Measurements from ENCODE around the gene WAPL.
"Not testable (repeated sequence)": the region's sequence is repeated elsewhere in the genome, so short reads cannot be mapped to it uniquely, and the experiment has no call there.

Gene WAPL, protein sequence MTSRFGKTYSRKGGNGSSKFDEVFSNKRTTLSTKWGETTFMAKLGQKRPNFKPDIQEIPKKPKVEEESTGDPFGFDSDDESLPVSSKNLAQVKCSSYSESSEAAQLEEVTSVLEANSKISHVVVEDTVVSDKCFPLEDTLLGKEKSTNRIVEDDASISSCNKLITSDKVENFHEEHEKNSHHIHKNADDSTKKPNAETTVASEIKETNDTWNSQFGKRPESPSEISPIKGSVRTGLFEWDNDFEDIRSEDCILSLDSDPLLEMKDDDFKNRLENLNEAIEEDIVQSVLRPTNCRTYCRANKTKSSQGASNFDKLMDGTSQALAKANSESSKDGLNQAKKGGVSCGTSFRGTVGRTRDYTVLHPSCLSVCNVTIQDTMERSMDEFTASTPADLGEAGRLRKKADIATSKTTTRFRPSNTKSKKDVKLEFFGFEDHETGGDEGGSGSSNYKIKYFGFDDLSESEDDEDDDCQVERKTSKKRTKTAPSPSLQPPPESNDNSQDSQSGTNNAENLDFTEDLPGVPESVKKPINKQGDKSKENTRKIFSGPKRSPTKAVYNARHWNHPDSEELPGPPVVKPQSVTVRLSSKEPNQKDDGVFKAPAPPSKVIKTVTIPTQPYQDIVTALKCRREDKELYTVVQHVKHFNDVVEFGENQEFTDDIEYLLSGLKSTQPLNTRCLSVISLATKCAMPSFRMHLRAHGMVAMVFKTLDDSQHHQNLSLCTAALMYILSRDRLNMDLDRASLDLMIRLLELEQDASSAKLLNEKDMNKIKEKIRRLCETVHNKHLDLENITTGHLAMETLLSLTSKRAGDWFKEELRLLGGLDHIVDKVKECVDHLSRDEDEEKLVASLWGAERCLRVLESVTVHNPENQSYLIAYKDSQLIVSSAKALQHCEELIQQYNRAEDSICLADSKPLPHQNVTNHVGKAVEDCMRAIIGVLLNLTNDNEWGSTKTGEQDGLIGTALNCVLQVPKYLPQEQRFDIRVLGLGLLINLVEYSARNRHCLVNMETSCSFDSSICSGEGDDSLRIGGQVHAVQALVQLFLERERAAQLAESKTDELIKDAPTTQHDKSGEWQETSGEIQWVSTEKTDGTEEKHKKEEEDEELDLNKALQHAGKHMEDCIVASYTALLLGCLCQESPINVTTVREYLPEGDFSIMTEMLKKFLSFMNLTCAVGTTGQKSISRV (N-terminal part only)

DNA sequence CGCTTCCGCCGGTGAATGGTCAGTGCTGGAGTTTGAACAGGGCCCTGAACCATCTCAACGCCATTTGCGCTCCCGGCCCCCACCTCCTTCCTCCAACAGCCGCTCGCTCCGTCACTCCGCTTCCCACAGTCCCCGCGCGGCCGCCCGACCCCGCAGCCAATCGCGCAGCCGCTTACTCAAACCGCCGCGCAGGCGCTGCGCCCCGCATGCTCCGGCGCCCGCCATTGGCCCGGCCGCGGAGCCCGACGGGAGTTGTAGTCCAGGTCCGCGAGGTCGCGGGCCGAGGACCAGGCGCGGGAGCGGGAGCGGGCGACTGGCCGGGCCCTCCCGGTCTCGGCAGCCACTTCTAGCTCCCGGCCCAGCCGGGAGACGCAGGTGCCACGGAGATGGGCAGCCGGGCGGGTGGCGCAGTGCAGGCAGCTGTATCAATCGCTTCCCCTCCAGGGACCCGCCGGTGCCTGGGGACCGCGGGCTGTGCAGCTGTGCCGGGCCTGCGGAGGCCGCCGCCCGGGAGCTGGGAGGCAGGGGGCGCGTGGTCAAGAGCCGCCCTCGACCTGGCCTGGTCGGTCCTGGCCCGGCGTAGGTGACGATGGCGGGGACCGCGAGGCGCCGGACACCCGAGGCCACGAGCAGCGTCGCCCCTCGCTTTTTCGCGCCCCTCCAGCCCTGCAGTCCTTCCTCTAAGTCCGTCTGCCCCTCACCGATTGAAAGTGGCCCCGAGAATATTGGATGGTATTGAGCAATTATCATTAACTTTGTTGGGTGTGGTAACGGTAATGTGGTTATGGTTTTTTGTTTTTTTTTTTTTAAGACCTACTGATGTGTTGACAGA, at the start of gene WAPL:
Gene WAPL (minus strand): TSS at position 115 of the 832 bp plus-strand sequence. CDS start 3,723 bp downstream, outside the sequence.
- DNase-seq (ENCODE audit: low read depth) = peak; percentile 93

DNA sequence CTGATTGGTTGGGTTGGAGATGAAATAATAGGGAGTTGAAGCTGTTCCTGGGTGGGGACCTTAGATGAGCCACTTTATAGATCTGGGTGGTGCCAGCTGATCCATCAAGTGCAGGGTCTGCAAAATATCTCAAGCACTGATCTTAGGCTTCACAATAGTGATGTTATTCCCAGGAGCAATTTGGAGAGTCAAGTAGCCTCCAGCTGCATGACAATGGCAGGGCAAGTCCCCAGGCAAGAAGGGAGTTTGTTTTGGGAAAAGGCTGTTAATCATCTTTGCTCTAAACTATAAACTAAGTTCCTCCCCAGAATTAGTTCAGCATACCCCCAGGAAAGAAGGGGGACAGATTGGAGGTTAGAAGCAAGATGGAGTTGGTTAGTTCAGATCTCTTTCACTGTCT, 47.7 kb upstream of the WAPL start:
- no peak for DNase-seq (ENCODE audit: low read depth)

DNA sequence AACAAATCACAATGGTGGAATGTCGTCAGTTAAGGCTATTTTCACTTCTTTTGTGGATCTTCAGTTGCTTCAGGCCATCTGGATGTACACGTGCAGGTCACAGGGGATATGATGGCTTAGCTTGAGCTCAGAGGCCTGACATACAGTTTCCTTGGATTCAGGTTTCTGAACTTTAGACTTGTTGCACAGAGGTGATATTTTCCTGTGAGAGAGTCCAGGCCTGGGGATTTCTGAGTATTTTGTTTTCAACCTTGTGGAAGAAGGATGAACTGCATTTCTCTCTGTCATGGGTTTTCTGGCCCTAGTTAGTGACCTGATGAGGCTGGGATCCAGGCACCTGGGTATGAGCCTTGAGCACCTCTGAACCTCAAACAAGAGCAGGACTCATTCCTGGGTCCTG, 44.9 kb upstream of the WAPL start:
- DNase-seq (ENCODE audit: low read depth) = not testable (repeated sequence)

DNA sequence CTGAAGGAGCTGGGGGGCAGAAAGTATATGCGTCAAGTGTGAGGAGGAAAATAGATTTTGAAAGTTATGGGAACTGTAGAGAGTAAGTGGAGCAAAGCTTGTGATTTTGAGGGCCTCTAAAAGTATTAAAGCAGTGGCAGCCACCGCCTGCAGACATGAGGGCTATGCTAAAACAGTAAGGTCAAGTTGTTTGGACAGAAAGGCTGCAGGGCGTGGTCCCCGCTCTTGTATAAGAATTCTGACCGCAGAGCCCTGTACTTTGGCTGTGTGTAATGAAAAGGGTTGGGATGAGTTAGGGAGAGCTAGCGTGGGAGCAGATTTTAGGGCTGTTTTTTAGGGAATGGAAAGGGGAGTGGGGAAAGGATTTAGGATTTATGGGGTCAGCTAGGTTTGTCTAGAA, 41.7 kb upstream of the WAPL start:
- not testable (repeated sequence) for DNase-seq (ENCODE audit: low read depth)

DNA sequence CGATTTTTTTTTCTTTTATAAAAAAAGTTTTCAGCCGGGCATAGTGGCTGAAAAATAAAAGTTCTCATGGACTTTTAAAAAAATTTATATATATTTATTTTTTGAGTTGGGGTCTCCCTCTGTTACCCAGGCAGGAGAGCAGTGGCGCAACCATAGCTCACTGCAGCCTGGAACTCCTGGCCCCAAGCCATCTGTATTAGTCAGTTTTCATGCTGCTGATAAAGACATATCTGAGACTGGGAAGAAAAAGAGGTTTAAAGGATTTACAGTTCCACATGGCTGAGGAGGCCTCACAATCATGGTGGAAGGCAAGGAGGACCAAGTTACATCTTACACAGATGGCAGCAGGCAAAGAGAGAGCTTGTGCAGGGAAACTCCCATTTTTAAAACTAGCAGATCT, 37.1 kb upstream of the WAPL start:
- peak; percentile 54 for DNase-seq (ENCODE audit: low read depth)

DNA sequence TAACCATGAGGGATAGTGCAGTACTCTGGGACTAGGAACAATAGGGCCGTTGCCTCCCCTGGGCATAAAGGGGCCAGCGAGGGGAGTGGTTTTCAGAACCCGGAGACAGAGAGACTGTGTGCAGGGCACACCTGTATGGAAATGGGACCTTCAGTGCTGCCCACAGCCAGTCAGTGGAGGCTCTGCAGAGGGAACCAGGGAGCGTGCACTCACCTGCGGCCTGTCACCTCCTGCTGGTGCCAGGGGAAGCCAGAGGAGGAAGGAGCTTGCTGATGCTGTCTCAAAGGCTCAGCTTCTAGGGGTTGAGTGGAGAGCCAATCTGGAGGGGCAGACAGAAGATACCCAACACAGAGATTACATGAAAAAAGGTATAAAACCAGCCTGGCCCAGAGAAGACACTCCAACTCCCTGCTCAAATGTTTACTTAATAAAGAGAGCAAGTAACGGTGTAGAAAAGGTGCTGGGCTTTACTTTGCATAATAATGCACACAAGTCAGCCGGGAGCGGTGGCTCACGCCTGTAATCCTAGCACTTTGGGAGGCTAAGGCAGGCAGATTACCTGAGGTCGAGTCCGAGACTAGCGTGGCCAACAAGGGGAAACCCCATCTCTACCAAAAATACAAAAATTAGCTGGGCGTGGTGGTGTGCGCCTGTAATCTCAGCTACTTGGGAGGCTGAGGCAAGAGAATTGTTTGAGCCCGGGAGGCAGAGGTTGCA, 35.5 kb upstream of the WAPL start:
- no peak for DNase-seq (ENCODE audit: low read depth)

DNA sequence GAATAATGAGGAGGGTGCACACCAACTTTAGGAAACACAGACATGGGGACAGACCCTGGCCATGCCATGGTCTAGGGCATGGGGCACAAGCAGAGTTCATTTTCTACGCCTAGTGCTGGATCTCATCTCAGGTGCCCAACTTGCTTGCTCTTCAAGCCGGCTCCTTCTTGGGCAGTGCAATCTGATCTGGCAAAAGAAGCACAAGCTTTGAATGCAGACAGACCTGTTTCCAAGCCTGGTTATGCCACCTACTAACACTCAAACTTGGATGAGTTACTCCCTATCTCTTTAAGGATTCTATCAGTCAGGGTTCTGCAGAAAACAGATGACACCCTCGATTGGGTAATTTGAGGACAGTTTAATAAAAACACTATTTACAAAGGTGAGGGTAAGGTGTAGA, 34.9 kb upstream of the WAPL start:
- DNase-seq (ENCODE audit: low read depth) = no peak

DNA sequence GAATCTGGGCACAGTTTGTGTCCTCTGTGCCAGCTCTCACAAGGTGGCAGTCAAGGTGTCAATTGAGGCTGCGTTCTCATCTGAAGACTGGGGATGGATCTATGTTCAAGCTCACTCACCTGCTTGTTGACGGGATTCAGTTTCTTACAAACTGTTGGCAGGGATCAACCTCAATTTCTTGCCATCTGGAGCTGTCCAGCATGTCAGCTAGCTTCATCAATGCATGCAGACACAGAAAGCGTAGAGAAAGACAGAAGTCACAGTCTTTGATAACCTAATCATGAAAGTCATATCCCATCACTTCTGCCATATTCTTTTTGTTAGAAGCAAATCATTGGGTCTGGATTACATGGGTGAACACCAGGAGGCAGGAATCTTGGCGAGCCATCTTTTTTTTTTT, 32.0 kb upstream of the WAPL start:
- DNase-seq (ENCODE audit: low read depth) = peak; percentile 16

DNA sequence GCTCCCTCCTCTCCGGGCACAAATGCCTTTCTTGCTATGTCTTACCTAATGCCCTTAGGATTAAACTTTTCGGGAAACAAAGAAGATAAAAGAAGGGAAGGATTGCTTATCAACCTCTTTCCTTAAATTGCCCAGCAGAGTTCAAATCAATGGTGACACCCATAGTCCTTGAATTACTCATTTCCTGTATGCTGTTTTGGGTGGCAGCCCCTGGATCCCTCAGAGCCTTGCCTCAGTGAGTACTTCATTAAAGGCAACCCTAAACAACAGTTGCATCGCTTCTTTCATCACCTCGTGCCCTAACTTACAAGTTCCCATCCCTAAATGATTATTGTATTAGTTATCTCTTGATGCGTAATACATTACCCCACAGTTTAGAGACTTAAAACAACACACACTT, 31.6 kb upstream of the WAPL start:
- DNase-seq (ENCODE audit: low read depth) = peak; percentile 23

DNA sequence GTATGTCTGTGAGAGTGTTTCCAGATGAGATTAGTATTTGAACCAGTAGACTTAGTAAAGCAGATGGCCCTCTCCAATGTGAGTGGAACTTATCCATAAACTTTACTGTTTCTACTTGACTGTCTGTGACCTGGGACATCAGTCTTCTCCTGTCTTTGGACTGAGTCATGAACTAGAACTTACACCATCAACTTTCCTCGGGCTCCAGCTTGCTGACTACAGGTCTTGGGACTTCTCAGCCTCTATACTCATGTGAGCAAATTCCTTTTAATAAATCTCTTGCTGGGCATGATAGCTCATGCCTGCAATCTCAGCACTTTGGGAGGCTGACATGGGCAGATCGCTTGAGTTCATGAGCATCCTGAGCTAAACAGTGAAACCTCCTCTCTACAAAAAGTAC, 25.7 kb upstream of the WAPL start:
- DNase-seq (ENCODE audit: low read depth) = peak; percentile 11

DNA sequence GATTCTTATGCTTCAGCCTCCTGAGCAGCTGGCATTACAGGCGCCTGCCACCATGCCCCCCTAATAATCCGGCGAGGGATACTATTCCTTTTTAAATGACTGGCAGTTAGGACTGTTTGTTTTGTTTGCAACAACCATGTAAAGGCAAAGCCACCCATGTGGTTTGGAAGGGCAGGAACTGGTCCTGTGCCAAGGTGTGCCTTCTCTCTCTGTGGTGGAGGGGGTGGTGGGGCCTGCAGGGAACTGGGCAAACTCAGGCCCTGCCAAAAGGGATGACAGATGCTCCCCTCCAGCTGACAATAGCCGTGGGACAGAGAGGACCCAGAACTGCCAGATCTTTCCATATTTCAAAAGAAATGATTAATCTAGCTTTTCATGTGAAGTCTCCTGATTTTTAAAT, 23.5 kb upstream of the WAPL start:
- no peak for DNase-seq (ENCODE audit: low read depth)

DNA sequence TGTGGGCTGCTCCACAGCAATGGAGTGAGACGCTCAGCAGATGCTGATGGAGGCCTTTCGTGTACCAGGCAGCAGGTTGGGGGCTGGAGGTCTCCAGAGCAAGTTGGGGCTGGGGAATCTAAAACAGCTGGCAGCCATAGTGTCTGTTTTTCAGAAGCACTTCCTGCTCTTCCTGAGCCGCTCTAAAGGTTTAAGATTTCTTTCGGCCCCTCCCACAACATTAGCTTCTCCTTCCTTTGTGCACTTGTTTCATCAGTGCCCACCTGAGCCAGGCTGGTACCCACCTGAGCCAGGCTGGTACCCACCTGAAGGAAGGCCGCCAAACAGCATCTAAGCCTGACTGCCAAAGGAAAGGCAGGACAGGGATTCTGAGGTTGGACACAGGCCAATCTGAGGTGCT, 18.4 kb upstream of the WAPL start:
- no peak for DNase-seq (ENCODE audit: low read depth)

DNA sequence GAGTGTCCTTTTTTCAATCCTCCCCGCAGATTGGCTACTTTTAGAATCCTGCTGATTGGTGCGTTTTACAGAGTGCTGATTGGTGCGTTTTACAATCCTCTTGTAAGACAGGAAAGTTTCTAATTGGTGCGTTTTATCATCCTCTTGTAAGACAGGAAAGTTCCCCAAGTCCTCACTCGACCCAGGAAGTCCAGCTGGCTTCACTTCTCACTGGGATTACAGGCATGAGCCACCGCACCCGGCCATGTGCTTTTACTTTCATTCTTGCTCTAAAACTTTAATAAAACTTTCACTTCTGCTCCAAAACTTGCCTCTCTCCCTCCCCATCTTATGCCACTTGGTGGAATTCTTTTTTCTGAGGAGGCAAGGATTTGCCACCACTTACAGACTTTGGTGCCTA, 17.0 kb upstream of the WAPL start:
- DNase-seq (ENCODE audit: low read depth) = peak; percentile 33

DNA sequence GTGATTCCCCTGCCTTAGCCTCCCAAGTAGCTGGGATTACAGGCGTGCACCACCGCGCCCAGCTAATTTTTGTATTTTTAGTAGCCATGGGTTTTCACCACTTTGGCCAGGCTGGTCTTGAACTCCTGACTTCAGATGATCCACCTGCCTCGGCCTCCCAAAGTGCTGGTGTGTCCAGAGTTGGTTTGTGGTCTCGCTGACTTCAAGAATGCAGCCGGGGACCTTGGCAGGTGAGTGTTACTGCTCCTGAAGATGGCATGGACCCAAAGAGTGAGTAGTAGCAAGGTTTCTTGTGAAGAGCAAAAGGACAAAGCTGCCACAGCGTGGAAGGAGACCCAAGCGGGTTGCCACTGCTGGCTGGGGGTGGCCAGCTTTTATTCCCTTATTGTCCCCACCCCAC, 16.4 kb upstream of the WAPL start:
- DNase-seq (ENCODE audit: low read depth) = not testable (repeated sequence)

DNA sequence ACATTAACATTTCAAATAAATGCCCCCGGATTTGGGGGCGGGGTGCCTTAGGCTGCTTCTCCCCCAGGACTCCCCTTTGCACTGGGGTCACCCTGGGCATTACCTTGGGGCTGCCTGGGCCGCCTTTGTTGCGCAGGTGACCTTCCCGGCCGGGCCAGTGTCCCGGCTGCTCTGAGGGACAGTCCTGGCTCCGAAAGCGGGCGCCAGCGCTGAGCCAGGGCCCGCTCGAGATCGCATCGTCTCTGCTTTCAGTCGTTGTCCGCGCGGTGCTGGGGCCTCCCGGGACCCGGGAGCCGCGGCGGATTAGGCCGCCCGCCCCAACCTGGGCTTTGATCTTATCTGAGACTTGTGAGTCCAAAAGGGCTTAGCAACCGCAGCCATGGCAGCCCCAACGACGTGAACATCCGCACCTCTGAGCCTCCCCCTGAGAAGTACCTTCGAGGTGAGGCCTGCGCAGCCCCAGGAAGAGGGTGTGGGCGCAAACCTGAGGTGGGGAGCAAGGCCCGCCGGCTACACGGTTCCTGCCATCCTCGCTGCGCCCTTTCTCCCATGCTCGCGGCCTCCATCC, 14.8 kb upstream of the WAPL start:
- no peak for DNase-seq (ENCODE audit: low read depth)

DNA sequence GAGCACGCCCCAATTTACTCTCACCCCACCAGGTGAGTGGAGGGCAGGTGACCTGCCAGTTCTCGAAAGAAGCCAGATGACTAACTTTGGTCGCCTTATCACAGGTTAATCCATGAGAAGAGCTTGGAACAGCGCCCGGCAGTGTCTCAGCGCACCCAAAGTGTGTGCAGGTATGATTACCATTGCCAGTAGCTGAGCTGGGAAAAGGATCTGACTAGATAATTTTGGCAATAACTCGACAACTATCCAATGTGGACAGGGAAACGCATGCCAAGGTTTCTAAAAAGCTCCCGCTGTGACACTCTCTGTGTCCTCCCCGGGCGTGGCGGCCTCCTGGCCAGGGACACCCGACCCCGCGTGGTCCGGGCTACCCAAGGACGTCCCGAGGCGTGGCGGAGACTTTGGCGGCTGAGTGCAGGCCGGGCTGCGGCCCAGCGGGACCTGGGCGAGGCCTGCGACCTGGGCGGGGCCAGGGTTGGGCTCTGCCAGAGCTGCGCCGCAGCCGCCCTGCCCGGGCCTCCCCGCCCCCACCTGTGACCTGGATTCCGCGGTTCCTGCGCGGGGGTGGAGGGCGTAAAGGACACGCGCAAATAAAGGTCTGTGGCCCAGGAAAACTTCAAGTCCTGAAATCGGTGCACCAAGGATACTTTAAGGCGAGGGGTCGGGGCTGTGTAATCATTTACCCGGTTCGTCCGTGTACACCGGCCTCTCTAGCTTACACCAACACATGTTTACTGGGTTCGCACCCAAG, 13.7 kb upstream of the WAPL start:
- peak; percentile 52 for DNase-seq (ENCODE audit: low read depth)

DNA sequence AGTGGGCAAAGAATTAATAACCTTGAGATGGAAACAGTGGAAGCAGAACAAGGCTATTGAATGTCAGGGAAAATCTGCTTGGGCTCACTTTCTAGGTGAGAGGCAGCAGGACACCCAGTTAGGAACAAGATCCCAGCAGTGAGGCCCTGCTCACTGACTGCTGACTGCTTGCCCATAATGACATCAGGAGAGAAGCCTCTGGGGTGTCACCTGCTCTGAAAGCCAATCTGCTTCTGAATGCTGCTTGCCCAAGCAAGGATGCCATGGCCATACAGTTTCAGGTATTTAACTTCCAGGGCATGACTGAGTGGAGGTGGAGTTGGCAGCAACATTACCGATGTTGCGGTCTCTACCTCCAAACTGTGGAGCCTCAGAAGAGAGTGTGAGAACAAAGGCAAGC, 11.7 kb upstream of the WAPL start:
- DNase-seq (ENCODE audit: low read depth) = no peak

DNA sequence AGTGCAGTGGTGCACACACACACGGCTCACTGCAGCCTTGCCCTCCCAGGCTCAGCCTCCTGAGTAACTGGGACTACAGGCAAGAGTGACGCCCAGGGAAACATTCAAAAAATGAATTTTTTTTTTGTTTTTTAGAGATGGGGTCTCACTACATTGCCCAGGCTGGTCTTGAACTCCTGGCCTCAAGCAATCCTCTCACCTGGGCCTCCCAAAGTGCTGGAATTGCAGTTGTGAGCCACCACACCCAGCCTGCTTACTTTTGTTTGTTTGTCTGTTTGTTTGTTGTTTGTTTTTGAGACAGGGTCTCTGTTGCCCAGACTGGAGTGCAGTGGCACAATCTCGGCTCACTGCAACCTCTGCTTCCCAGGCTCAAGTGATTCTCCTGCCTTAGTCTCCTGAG, 7.1 kb upstream of the WAPL start:
- not testable (repeated sequence) for DNase-seq (ENCODE audit: low read depth)

DNA sequence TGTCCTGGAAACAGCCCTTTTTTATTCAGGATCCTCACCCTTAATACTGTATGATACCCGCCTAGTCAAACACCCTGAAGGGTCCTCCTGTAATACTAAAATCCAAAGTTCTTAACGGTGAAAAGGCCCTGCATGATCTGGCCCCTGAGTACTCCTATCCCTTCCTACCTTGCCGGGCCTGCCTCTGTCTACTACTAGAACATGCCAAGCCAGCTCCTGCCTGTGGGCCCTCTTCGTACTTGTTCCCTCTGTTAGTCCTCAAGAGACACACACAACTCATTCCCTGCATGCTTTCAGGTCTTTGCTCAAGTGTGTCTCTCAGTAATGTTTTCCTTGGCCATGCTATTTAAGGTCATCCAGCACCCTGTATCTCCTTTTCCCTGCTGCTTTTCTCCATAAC, 5.0 kb upstream of the WAPL start:
- DNase-seq (ENCODE audit: low read depth) = no peak

DNA sequence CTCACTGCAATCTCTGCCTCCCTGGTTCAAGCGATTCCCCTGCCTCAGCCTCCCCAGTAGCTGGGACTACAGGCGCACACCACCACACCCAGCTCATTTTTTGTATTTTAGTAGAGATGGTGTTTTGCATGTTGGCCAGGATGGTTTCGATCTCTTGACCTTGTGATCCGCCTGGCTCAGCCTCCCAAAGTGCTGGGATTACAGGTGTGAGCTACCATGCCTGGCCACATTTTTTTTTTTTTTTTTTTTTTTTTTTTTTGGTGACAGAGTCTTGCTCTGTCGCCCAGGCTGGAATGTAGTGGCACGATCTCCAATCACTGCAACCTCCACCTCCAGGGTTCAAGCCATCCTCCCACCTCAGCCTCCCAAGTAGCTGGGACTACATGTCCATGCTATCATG, 4.1 kb upstream of the WAPL start:
- not testable (repeated sequence) for DNase-seq (ENCODE audit: low read depth)

Measured in EH (cell line).